GM18907 (cell line): ENCODE measurements around the gene ACSS3.
"Not testable (repeated sequence)": the region's sequence is repeated elsewhere in the genome, so short reads cannot be mapped to it uniquely, and the experiment has no call there.

Experiments used
- ATAC-seq: cut with Tn5 transposase; IDR thresholded peaks from one replicate; pipeline ENCODE4 v1.9.1; 2021; ENCODE audit warnings: mild to moderate bottlenecking, moderate library complexity; ENCODE audit not compliant: unreplicated experiment

The ACSS3 gene

GRCh38 chr12:81164827-81165226 lies 86.9 kb downstream of the ACSS3 start:
- ATAC-seq: no peak

GRCh38 chr12:81166790-81167189 lies 88.9 kb downstream of the ACSS3 start:
- no peak for ATAC-seq

DNA sequence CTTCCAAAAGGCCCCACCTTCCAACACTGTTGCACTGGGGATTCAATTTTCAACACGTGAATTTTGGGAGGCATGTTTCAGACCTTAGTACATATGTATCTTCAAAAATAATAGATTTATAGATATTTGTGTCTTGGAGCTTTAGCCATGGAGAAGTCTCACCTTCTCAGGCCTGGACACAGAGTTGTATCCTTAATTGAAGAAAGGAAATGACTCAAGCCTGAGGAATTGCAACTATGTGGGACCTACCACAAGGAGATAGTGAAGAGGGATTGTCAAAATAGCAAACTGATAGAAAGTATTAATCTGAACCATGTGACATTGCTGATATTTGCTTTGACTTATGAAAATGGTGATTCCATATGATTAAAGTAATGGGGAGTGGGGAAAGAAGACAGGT lies 89.8 kb downstream of the ACSS3 start:
- ATAC-seq: no peak

GRCh38 chr12:81168445-81168844 lies 90.6 kb downstream of the ACSS3 start:
- ATAC-seq: no peak

GRCh38 chr12:81170072-81170471 lies 92.2 kb downstream of the ACSS3 start:
- no peak for ATAC-seq

- ATAC-seq: no peak
Observed at GRCh38 chr12:81172851-81173250, 95.0 kb downstream of the ACSS3 start.

- no peak for ATAC-seq
Observed at GRCh38 chr12:81174664-81175063, 96.8 kb downstream of the ACSS3 start.

DNA sequence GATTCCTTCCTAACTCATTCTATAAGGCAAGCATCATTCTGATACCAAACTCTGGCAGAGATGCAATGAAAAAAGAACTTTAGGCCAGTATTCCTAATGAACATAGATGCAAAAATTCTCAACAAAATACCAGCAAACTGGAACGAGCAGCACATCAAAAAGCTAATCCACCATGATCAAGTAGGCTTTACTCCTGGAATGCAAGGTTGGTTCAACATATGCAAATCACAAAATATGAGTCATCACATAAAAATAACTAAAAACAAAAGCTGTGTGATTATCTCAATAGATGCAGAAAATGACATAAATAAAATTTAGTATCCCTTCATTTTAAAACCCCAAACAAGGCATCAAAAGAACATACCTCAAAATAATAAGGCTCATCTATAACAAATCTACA lies 98.9 kb downstream of the ACSS3 start:
- no peak for ATAC-seq

DNA sequence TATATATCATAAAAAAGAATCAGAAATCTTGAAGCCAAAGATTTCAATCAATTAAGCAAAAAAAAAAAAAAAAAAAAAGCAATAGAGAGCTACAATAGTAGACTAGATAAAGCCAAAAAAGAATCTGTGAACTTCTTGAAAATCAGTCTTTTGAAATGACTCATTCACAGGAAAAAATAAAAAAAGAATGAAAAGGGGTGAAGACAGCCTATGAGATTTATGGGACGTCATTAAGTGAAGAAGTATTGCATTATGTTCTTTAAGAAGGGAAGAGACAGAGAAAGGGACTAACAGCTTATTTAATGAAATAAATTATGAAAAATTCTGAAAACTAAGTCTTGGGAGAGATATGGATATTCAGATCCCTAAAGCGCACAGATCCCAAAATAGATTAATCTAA lies 103.8 kb downstream of the ACSS3 start:
- ATAC-seq: no peak

DNA sequence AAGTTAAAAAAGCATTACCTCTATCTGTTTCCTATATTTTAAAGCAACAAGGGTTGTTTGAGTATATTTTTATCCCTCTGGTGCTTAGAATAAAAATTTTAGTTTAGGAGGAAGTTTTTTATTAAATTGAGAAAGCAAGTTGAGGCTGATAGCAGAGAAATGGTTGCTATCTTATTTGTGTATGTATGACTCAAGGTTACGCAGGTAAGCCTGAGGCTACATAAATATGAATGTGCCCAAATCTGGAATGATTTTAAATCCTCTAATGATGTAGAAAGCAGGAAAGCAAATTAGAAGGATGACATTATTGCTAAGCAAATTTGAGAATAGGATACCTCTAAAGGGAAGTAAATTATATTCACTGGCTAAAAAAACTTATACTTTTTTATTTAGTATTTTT lies 109.8 kb downstream of the ACSS3 start:
- ATAC-seq: no peak

- ATAC-seq: no peak
Observed at GRCh38 chr12:81196595-81196994, 118.7 kb downstream of the ACSS3 start.

DNA sequence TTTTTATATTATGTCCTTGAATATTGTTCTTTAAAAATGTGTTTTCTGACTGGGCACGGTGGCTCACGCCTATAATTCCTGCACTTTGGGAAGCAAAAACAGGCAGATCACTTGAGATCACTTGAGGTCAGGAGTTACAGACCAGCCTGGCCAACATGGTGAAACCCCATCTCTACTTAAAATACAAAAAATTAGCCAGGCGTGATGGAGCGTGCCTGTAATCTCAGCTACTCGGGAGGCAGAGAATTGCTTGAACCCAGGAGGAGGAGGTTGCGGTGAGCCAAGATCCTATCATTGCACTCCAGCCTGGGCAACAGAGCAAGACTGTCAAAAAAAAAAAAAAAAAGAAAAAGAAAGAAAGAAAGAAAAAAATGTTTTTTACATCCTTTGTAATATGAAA lies 122.7 kb downstream of the ACSS3 start:
- not testable (repeated sequence) for ATAC-seq

GRCh38 chr12:81203671-81204204 lies 125.9 kb downstream of the ACSS3 start:
- no peak for ATAC-seq

DNA sequence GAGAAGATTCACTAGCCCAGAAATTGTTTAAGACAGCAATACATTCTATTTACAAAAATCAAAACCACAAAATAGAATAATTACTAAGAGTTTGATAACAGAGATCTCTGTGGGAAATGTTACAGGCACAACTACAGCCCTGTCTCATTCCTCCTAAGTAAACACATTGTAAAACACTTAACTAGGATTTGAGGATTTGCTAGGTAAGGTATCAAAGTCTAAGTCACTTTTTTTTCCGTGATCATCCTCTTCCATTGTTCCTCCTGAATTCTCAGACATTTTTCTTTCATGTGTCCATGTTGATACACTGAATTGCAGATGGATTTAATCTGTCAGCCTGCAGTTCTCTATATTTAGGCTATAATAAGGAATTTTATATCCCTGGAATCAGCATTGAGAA lies 127.5 kb downstream of the ACSS3 start:
- ATAC-seq: no peak

GRCh38 chr12:81206429-81206828 lies 128.6 kb downstream of the ACSS3 start:
- ATAC-seq: no peak

GRCh38 chr12:81207173-81207572 lies 129.3 kb downstream of the ACSS3 start:
- no peak for ATAC-seq

DNA sequence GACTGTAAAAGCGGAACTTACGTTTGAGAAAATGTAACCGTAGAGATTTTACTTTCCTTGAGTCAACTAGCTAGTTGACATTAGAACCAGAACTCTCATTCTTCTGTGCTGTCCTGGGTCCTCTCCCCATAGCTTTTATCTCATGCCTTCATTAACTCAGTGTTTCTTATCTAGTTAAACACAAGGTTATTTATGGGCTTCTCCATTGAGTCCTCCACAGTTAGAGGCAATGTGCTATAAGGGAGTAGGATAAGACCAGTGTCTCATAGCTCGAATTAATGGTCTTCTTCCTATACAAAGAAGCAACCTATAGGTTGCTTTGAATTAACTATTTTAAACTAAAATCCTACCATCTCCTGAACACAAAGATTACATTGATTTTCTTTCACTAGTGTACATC lies 129.8 kb downstream of the ACSS3 start:
- no peak for ATAC-seq

- ATAC-seq: no peak
Observed at GRCh38 chr12:81208187-81208911, 130.5 kb downstream of the ACSS3 start.

- no peak for ATAC-seq
Observed at GRCh38 chr12:81209012-81209411, 131.1 kb downstream of the ACSS3 start.

DNA sequence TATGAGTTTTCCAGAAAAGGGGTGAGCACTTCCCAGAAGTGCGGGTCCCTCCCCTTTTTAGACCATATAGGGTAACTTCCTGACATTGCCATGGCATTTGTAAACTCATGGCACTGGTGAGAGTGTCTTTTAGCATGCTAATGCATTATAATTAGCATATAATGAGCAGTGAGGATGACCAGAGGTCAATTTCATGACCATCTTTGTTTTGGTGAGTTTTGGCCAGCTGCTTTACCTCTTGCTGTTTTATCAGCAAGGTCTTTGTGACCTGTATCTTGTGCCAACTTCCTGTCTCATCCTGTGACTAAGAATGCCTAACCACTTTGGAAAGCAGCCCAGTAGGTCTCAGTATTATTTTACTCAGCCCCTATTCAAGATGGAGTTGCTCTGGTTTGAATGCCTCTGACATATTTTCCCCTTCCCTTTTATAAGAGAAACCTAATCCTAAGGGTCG lies 131.9 kb downstream of the ACSS3 start:
- ATAC-seq: not testable (repeated sequence)

DNA sequence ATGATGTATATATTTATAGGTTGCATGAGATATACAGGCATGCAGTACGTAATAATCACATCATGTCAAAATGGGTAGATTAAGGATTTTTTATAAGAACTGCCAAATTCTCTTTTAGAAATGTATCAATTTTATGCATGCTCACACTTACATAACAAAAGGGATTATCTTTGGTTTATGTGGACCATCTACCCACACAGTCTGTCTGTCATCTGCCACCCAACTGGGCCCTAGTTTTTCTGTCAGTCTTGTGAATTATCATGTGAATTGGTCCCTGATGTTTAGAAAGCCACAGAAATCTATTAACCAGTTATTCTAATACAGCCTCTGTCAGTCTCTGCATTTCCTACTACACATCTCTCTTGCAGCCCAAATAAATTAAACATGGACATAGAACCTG lies 133.4 kb downstream of the ACSS3 start:
- ATAC-seq: no peak

GRCh38 chr12:81212996-81213696 lies 135.3 kb downstream of the ACSS3 start:
- no peak for ATAC-seq
